BJ (cell line): ENCODE data around the gene C19orf81. TPM values are rescaled to one million over a fixed set of nuclear protein-coding genes. Genes with fewer than 3 reads are reported as not detected.

Experiments used
- CTCF ChIA-PET: fragments of 350-600 bp; formaldehyde crosslinking; extraction: SDS; loops from one replicate; lab custom pipeline; 2021; ENCODE audit warnings: antibody characterized with exemption, inconsistent platforms; lab: Yijun Ruan, JAX
- POLR2A ChIA-PET: fragments of 300-600 bp; sonication (Branson Sonifier 250); formaldehyde crosslinking; extraction: SDS; loops from one replicate; lab custom pipeline; 2021; ENCODE audit warnings: antibody characterized with exemption; lab: Charles Lee
- DNase-seq: peaks from one replicate; pipeline ENCODE4 v3.0.0-alpha.2; 2011; ENCODE audit warnings: low read depth
- H3K27me3 ChIP-seq: 2 replicates; pipeline ENCODE4 v1.6.0; 2011; ENCODE audit warnings: low read length; ENCODE audit not compliant: control insufficient read depth, insufficient read depth
- H3K36me3 ChIP-seq: 2 replicates; pipeline ENCODE4 v1.5.1; 2011; ENCODE audit warnings: low read length; ENCODE audit not compliant: control insufficient read depth, insufficient read depth
- H3K4me3 ChIP-seq: 2 replicates; pipeline ENCODE4 v1.5.1; 2011; ENCODE audit warnings: low read depth, mild to moderate bottlenecking, control low read depth, low read length
- CTCF ChIP-seq: IDR thresholded peaks from 2 replicates; pipeline ENCODE4 v1.5.1; 2011; ENCODE audit warnings: low read depth, mild to moderate bottlenecking, control low read depth, inconsistent platforms, low read length, moderate library complexity; ENCODE audit not compliant: insufficient read depth
- polyA plus RNA-seq: library from polyadenylated mRNA; depleted of rRNA; stranded (reverse); fragments of >200 nt; gene quantifications from 2 replicates; pipeline ENCODE4 v1.2.3, GENCODE V29; 2011

Gene C19orf81
- polyA plus RNA-seq, 1 experiment, result 0.47 TPM

GRCh38 chr19:50624949-50625600, 24.2 kb upstream of the C19orf81 start:
- CTCF ChIA-PET, result interaction anchor here (0.9 kb wide), 1 partner anchor 69 kb away, joined by 3 read pairs; no protein-coding TSS in a partner anchor
- no peak for TF ChIP-seq CTCF
- Histone ChIP-seq H3K36me3 (no peaks in the 10 kb centered on the region), H3K4me3 (no peak overlapping the region), H3K27me3 (no peaks in the 10 kb centered on the region)
- no peak for DNase-seq
- POLR2A ChIA-PET, result no interaction called here

GRCh38 chr19:50626011-50626410, 23.2 kb upstream of the C19orf81 start:
- no peak for TF ChIP-seq CTCF
- no peak overlapping the region for H3K4me3 ChIP-seq
- DNase-seq, result no peak
- CTCF ChIA-PET, result interaction anchor here (0.9 kb wide), 1 partner anchor 70 kb away, joined by 3 read pairs; no protein-coding TSS in a partner anchor
- POLR2A ChIA-PET, result no interaction called here
- H3K36me3 ChIP-seq, result no peaks in the 10 kb centered on the region
- H3K27me3 ChIP-seq, result no peaks in the 10 kb centered on the region

GRCh38 chr19:50626795-50627194, 22.4 kb upstream of the C19orf81 start:
- POLR2A ChIA-PET, result no interaction called here
- H3K4me3 ChIP-seq, result no peak overlapping the region
- H3K36me3 ChIP-seq, result no peaks in the 10 kb centered on the region
- H3K27me3 ChIP-seq, result no peaks in the 10 kb centered on the region
- no peak for TF ChIP-seq CTCF
- CTCF ChIA-PET, result no interaction called here
- no peak for DNase-seq

GRCh38 chr19:50628146-50628545, 21.1 kb upstream of the C19orf81 start:
- Histone ChIP-seq H3K36me3 (no peaks in the 10 kb centered on the region), H3K27me3 (no peaks in the 10 kb centered on the region), H3K4me3 (no peak overlapping the region)
- CTCF ChIA-PET, result no interaction called here
- TF ChIP-seq CTCF, result no peak
- DNase-seq, result no peak
- POLR2A ChIA-PET, result no interaction called here

- POLR2A ChIA-PET, result no interaction called here
Observed at GRCh38 chr19:50628551-50628950, 20.7 kb upstream of the C19orf81 start.

More at GRCh38 chr19:50628551-50628950, 20.7 kb upstream of the C19orf81 start:
- Histone ChIP-seq H3K4me3 (no peak overlapping the region), H3K27me3 (no peaks in the 10 kb centered on the region), H3K36me3 (no peaks in the 10 kb centered on the region)
- TF ChIP-seq CTCF, result no peak
- CTCF ChIA-PET, result no interaction called here
- DNase-seq, result no peak
